Superior temporal gyrus (tissue), 1 donor: Measurements from ENCODE around the gene FAM98B.

Experiments
- DNase-seq: peaks from one replicate; pipeline ENCODE4 v3.0.0-alpha.2; 2016; ENCODE audit errors: extremely low spot score

The FAM98B gene

DNA sequence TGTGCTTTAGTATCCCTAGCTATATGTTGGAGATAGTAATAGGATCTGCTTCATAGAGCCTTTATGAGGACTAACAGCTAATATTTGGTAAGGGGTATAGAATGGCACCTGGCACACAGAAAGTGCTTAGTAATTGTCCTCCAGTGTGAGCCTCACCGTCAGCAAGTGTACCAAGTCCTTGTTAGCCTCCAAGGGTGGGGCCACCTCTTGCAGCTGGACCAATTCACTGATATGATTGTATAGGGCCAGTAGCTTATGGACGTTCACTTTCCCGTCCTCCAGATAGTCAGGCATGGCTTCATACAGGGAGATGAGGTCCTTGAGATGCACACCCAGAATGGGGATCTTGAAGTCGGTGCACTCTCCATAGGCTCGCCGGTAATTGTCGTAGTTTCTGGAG is 53.6 kb downstream of the FAM98B start:
- no peak for DNase-seq

DNA sequence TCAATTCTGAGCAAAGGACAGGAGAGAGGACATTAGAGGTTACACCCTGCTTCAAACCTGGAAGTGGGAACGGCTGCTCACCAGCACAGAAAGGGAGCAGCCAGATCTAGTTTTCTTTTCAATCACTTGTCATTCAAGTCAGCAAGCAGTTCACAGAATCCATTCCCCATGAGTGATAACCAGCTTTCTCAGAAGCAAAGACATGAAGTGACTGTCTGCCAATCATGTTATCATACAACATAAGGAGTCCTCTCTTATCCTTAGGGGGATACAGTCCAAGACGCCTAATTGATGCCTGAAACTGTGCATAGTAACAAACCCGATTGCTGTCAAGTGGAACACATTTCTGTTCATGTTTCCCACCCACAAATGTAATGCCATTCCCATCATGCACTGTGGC is 54.7 kb downstream of the FAM98B start:
- DNase-seq = no peak

DNA sequence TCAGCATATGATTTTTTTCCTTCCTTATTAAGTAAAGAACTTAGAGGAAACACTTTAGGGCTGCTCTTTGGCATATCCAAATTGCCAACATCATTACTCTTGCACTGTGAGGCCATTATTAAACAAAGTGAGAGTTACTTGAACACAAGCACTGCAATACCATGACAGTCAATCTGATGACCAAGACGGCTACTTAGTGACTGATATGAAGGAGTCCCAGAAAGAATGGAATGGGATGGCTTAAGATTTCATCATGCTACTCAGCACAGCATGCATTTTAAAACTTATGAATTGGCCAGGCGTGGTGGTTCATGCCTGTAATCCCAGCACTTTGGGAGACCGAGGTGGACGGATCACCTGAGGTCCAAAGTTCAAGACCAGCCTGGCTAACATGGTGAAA is 55.2 kb downstream of the FAM98B start:
- no peak for DNase-seq

DNA sequence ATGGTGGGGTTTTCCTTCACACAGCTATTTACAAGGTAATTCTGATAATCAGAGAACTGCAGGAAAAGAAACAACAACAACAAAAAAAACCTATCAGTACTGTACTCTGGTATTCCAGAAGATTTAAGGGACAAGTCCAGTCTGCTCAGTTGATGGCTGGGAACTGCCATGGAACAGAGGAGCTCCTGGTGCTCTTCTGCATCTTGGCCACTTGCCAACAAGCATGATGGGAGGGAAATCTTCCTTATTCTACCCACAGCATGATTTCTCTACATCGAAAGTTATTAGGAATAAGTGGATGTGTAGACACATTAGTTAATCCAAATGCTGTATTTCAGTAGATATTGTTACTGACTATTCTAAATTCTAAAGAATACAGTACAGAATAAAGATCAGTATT is 59.0 kb downstream of the FAM98B start:
- DNase-seq = no peak

GRCh38 chr15:38514601-38515000 is 60.7 kb downstream of the FAM98B start:
- no peak for DNase-seq

DNA sequence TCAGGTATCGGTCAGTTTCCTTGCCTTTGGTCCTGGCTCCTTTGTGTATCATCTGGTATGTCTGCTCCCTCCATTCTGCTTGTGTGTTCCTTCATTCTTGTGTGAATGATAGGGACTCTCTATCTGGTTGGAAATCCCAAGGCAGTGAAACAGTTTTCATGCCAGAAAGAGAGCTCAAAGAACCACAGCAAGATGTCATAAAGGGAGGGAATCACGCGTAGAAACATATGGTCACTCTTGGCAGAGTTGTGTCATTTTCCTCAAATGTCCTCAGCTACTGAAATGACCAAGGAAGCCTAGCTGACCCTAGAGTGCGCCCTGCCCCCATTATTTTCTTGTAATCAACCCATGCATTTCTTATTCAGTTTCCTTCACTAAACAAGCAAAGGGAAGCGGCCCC is 62.7 kb downstream of the FAM98B start:
- DNase-seq = no peak

GRCh38 chr15:38517312-38517975 is 63.5 kb downstream of the FAM98B start:
- no peak for DNase-seq

GRCh38 chr15:38518084-38518483 is 64.2 kb downstream of the FAM98B start:
- DNase-seq = no peak

GRCh38 chr15:38520035-38520434 is 66.1 kb downstream of the FAM98B start:
- DNase-seq = no peak

- DNase-seq = no peak
Observed at GRCh38 chr15:38521316-38521715, 67.4 kb downstream of the FAM98B start.

GRCh38 chr15:38522922-38523321 is 69.0 kb downstream of the FAM98B start:
- DNase-seq = no peak

DNA sequence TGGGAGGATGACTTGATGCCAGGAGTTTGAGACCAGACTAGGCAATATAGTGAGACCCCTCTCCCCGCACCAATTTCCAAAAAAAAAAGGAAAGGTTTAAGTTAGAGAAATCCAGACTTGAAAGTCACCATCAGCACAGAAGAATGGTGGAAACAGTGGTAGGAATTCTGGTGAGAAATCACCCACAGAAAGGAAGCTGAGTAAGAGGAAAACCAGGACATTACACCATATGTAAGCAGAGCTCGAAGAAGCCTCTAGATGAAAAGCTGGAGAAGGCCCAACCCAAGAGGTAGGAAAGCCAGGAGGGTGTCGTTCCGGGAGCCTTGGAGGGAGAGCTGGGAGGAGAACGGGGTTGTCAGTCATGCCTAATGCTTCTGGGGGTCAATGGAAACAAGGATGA is 70.2 kb downstream of the FAM98B start:
- DNase-seq = no peak

- no peak for DNase-seq
Observed at GRCh38 chr15:38525489-38525888, 71.6 kb downstream of the FAM98B start.

GRCh38 chr15:38526158-38526557 is 72.2 kb downstream of the FAM98B start:
- DNase-seq = no peak

- peak; percentile 45 for DNase-seq
Observed at GRCh38 chr15:38528294-38528693, 74.4 kb downstream of the FAM98B start.

GRCh38 chr15:38530113-38530512 is 76.2 kb downstream of the FAM98B start:
- DNase-seq = no peak

GRCh38 chr15:38531509-38531908 is 77.6 kb downstream of the FAM98B start:
- peak; percentile 68 for DNase-seq

- no peak for DNase-seq
Observed at GRCh38 chr15:38532728-38533127, 78.8 kb downstream of the FAM98B start.

GRCh38 chr15:38533416-38533915 is 79.5 kb downstream of the FAM98B start:
- no peak for DNase-seq

DNA sequence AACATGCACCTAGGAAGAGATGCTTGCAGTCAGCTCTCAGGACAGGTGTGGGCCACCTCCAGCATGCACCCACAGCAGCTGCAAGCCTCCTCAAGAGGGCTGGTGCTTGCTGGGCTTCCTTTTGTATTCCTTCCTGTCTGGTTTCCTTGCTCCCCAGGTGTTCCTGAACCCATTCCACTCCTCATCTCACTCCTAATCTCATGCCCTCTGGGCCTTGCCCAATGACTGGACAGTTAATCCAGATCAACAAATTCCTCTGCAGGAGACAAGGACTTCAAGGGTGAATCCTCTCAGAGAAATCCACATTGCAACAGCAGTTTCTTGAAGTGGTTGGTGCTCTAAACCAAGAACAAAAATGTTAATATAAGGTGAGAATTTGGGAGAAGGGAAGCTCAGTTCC is 80.0 kb downstream of the FAM98B start:
- DNase-seq = no peak

GRCh38 chr15:38534691-38535090 is 80.8 kb downstream of the FAM98B start:
- DNase-seq = no peak

GRCh38 chr15:38535491-38536200 is 81.7 kb downstream of the FAM98B start:
- peak; percentile 67 for DNase-seq

- peak; percentile 9 for DNase-seq
Observed at GRCh38 chr15:38536201-38536676, 82.3 kb downstream of the FAM98B start.
